Measurements from ENCODE around the gene AKR1A1. TPM values are rescaled to one million over a fixed set of nuclear protein-coding genes. Genes with fewer than 3 reads are reported as not detected.

AKR1A1 gene
- total and polyA plus RNA-seq, 2 experiments from 2014 or later: 186 to 275 TPM

DNA sequence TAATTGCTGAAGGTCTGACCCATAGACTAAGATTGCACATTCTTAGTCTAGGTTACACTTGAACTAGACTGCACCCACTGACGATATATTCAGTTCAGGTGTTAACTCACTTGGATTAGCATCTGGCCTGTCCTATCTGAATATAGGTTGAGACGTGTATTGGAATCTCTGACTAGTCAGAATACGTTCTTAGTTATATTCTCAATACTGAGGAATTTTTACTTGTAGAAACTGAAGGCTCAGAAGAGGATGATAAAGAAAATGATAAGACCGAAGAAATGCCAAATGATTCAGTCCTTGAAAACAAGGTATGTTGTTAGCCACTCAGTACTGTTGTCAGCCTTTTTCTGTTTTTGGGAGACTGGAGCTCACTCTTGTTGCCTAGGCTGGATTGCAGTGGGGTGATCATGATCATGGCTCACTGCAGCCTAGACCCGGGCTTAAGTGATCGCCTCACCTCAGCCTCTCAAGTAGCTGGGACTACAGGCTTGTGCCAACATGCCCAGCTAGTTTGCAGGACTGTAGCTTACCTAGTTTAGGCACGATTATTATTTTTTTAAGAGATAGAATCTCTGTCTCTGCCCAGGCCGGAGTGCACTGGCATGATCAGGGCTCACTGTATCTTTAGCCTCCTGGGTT, 62.4 kb downstream of the AKR1A1 start (continued):
- TF ChIP-seq, protein P1, sequence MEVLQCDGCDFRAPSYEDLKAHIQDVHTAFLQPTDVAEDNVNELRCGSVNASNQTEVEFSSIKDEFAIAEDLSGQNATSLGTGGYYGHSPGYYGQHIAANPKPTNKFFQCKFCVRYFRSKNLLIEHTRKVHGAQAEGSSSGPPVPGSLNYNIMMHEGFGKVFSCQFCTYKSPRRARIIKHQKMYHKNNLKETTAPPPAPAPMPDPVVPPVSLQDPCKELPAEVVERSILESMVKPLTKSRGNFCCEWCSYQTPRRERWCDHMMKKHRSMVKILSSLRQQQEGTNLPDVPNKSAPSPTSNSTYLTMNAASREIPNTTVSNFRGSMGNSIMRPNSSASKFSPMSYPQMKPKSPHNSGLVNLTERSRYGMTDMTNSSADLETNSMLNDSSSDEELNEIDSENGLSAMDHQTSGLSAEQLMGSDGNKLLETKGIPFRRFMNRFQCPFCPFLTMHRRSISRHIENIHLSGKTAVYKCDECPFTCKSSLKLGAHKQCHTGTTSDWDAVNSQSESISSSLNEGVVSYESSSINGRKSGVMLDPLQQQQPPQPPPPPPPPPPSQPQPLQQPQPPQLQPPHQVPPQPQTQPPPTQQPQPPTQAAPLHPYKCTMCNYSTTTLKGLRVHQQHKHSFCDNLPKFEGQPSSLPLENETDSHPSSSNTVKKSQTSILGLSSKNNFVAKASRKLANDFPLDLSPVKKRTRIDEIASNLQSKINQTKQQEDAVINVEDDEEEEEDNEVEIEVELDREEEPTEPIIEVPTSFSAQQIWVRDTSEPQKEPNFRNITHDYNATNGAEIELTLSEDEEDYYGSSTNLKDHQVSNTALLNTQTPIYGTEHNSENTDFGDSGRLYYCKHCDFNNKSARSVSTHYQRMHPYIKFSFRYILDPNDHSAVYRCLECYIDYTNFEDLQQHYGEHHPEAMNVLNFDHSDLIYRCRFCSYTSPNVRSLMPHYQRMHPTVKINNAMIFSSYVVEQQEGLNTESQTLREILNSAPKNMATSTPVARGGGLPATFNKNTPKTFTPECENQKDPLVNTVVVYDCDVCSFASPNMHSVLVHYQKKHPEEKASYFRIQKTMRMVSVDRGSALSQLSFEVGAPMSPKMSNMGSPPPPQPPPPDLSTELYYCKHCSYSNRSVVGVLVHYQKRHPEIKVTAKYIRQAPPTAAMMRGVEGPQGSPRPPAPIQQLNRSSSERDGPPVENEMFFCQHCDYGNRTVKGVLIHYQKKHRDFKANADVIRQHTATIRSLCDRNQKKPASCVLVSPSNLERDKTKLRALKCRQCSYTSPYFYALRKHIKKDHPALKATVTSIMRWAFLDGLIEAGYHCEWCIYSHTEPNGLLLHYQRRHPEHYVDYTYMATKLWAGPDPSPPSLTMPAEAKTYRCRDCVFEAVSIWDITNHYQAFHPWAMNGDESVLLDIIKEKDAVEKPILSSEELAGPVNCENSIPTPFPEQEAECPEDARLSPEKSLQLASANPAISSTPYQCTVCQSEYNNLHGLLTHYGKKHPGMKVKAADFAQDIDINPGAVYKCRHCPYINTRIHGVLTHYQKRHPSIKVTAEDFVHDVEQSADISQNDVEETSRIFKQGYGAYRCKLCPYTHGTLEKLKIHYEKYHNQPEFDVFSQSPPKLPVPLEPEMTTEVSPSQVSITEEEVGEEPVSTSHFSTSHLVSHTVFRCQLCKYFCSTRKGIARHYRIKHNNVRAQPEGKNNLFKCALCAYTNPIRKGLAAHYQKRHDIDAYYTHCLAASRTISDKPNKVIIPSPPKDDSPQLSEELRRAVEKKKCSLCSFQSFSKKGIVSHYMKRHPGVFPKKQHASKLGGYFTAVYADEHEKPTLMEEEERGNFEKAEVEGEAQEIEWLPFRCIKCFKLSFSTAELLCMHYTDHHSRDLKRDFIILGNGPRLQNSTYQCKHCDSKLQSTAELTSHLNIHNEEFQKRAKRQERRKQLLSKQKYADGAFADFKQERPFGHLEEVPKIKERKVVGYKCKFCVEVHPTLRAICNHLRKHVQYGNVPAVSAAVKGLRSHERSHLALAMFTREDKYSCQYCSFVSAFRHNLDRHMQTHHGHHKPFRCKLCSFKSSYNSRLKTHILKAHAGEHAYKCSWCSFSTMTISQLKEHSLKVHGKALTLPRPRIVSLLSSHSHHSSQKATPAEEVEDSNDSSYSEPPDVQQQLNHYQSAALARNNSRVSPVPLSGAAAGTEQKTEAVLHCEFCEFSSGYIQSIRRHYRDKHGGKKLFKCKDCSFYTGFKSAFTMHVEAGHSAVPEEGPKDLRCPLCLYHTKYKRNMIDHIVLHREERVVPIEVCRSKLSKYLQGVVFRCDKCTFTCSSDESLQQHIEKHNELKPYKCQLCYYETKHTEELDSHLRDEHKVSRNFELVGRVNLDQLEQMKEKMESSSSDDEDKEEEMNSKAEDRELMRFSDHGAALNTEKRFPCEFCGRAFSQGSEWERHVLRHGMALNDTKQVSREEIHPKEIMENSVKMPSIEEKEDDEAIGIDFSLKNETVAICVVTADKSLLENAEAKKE (CRISPR knock-in tag; IDR thresholded peaks at IDR 0.05): no peak
- no peak for TF ChIP-seq NANOG (IDR thresholded peaks at IDR 0.05; ENCODE audit: borderline replicate concordance)
- TF ChIP-seq, protein P2, sequence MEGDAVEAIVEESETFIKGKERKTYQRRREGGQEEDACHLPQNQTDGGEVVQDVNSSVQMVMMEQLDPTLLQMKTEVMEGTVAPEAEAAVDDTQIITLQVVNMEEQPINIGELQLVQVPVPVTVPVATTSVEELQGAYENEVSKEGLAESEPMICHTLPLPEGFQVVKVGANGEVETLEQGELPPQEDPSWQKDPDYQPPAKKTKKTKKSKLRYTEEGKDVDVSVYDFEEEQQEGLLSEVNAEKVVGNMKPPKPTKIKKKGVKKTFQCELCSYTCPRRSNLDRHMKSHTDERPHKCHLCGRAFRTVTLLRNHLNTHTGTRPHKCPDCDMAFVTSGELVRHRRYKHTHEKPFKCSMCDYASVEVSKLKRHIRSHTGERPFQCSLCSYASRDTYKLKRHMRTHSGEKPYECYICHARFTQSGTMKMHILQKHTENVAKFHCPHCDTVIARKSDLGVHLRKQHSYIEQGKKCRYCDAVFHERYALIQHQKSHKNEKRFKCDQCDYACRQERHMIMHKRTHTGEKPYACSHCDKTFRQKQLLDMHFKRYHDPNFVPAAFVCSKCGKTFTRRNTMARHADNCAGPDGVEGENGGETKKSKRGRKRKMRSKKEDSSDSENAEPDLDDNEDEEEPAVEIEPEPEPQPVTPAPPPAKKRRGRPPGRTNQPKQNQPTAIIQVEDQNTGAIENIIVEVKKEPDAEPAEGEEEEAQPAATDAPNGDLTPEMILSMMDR (conservative IDR thresholded peaks at IDR 0.05; ENCODE audit: low read depth in 2 of 2): no peak
- TF ChIP-seq EZH2 (IDR thresholded peaks at IDR 0.05; ENCODE audit: low read depth, unreplicated experiment): no peak
- TF ChIP-seq STAT1 (IDR thresholded peaks at IDR 0.05; ENCODE audit: unreplicated experiment): no peak
- TF ChIP-seq, protein P3, sequence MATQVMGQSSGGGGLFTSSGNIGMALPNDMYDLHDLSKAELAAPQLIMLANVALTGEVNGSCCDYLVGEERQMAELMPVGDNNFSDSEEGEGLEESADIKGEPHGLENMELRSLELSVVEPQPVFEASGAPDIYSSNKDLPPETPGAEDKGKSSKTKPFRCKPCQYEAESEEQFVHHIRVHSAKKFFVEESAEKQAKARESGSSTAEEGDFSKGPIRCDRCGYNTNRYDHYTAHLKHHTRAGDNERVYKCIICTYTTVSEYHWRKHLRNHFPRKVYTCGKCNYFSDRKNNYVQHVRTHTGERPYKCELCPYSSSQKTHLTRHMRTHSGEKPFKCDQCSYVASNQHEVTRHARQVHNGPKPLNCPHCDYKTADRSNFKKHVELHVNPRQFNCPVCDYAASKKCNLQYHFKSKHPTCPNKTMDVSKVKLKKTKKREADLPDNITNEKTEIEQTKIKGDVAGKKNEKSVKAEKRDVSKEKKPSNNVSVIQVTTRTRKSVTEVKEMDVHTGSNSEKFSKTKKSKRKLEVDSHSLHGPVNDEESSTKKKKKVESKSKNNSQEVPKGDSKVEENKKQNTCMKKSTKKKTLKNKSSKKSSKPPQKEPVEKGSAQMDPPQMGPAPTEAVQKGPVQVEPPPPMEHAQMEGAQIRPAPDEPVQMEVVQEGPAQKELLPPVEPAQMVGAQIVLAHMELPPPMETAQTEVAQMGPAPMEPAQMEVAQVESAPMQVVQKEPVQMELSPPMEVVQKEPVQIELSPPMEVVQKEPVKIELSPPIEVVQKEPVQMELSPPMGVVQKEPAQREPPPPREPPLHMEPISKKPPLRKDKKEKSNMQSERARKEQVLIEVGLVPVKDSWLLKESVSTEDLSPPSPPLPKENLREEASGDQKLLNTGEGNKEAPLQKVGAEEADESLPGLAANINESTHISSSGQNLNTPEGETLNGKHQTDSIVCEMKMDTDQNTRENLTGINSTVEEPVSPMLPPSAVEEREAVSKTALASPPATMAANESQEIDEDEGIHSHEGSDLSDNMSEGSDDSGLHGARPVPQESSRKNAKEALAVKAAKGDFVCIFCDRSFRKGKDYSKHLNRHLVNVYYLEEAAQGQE (IDR thresholded peaks at IDR 0.05; ENCODE audit: unreplicated experiment): no peak
- TF ChIP-seq ZNF331 (CRISPR knock-in tag; IDR thresholded peaks at IDR 0.05; ENCODE audit: low read depth): no peak
- TF ChIP-seq POLR2AphosphoS5 (IDR thresholded peaks at IDR 0.05; ENCODE audit: low read depth): no peak
- no peak for TF ChIP-seq EZH2phosphoT487 (IDR thresholded peaks at IDR 0.05; ENCODE audit: unreplicated experiment)
- no peak for TF ChIP-seq CREB1 (CRISPR knock-in tag; IDR thresholded peaks at IDR 0.05; ENCODE audit: low read depth)
